ENCODE data around the gene CDH3. TPM values are rescaled to one million over a fixed set of nuclear protein-coding genes. Genes with fewer than 3 reads are reported as not detected.

The CDH3 gene
- total RNA-seq, 1 donor from 2014 or later = 3.6 TPM

DNA sequence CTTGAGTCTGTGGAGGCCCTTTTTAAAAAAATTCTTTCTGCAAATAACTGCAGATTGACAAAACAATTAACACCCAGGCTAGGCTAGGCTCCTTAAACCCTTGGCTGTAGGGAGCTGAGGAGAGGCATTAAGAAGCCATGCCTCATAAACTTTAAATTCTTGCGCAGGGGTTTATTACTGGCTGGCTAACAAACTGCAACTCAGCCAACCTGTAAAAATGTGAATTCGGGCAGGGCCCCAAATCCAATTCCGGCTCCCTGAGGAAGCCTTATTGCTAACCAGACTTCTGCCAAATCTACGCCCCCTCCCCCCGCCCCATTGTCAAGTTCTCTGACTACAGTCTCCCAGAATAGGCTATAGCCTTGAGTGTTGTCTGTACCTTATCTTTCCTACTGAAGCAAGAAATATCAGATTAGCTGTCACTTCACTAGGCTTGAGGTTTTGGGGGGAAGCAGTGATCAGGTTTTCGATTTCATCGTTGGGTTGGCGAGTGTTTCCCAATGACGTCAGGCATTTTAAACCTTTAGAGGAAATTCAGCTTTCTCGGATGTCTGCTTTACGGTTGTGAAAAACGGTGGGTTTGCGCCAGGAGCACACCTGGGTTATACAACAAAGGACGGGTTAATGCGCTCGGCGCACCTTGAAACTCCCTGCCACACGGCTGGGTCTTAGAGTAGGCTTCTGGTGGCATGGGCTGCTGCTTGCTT lies 2.0 kb downstream of the CDH3 start:
- Mint-ChIP-seq H3K4me1 (ENCODE audit: unreplicated experiment) (peaks cover 23% of the 10 kb centered on the region), H3K36me3 (ENCODE audit: unreplicated experiment) (no peaks in the 10 kb centered on the region), H3K9me3 (ENCODE audit: unreplicated experiment) (no peaks in the 10 kb centered on the region), H3K27ac (ENCODE audit: unreplicated experiment) (no peak overlapping the region), H3K27me3 (ENCODE audit: unreplicated experiment) (no peaks in the 10 kb centered on the region), H3K4me3 (ENCODE audit: unreplicated experiment) (no peak overlapping the region)
- DNase-seq (ENCODE audit: extremely low spot score, unreplicated experiment) = no peak
- TF ChIP-seq, protein P1, sequence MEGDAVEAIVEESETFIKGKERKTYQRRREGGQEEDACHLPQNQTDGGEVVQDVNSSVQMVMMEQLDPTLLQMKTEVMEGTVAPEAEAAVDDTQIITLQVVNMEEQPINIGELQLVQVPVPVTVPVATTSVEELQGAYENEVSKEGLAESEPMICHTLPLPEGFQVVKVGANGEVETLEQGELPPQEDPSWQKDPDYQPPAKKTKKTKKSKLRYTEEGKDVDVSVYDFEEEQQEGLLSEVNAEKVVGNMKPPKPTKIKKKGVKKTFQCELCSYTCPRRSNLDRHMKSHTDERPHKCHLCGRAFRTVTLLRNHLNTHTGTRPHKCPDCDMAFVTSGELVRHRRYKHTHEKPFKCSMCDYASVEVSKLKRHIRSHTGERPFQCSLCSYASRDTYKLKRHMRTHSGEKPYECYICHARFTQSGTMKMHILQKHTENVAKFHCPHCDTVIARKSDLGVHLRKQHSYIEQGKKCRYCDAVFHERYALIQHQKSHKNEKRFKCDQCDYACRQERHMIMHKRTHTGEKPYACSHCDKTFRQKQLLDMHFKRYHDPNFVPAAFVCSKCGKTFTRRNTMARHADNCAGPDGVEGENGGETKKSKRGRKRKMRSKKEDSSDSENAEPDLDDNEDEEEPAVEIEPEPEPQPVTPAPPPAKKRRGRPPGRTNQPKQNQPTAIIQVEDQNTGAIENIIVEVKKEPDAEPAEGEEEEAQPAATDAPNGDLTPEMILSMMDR (IDR thresholded peaks at IDR 0.05) = no peak

DNA sequence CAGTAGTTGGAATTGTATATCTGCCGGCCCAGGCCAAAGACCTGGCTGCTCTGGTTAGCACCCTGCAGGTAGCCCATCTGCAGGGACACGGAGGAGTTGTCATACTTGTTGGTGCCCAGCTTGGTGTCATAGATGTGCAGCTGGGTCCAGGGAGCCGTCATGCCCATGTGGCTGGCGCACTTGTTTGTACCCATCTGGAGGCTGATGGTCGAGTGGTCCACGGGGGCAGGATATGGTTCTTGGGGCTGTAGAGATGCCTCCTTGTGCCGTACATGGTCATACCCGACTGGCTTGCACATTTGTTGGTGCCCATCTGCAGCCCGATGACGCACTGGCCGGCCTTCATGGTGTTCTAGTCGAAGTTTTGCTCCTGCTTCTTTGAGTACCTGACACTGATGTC lies 6.0 kb downstream of the CDH3 start:
- Mint-ChIP-seq H3K4me3 (ENCODE audit: unreplicated experiment) (no peak overlapping the region), H3K36me3 (ENCODE audit: unreplicated experiment) (no peaks in the 10 kb centered on the region), H3K27ac (ENCODE audit: unreplicated experiment) (no peak overlapping the region), H3K27me3 (ENCODE audit: unreplicated experiment) (no peaks in the 10 kb centered on the region), H3K4me1 (ENCODE audit: unreplicated experiment) (peaks cover 1% of the 10 kb centered on the region), H3K9me3 (ENCODE audit: unreplicated experiment) (no peaks in the 10 kb centered on the region)
- TF ChIP-seq, protein P1 (IDR thresholded peaks at IDR 0.05) = no peak
- DNase-seq (ENCODE audit: extremely low spot score, unreplicated experiment) = no peak

DNA sequence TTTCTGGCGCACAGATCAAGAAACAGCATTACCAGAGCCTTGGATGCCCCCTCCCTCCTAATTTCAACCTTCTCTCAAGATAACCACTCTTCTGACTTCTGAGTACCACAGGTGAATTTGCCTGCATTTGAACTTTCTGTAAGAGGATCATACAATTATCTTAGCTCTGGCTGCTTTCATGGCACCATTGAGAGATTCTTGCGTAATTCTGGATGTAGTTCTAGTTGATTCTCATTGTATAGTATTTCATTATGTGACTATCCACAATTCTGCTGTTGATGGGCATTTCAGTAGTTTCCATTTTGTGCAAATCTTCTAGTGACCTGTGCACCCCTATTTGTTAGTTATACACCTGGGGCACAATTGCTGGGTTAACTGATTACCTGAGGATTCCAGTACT lies 7.5 kb downstream of the CDH3 start:
- H3K4me3 Mint-ChIP-seq (ENCODE audit: unreplicated experiment) = no peak overlapping the region
- H3K4me1 Mint-ChIP-seq (ENCODE audit: unreplicated experiment) = no peaks in the 10 kb centered on the region
- no peaks in the 10 kb centered on the region for H3K9me3 Mint-ChIP-seq (ENCODE audit: unreplicated experiment)
- DNase-seq (ENCODE audit: extremely low spot score, unreplicated experiment) = no peak
- H3K27ac Mint-ChIP-seq (ENCODE audit: unreplicated experiment) = no peak overlapping the region
- no peaks in the 10 kb centered on the region for H3K27me3 Mint-ChIP-seq (ENCODE audit: unreplicated experiment)
- no peaks in the 10 kb centered on the region for H3K36me3 Mint-ChIP-seq (ENCODE audit: unreplicated experiment)
- TF ChIP-seq, protein P1 (IDR thresholded peaks at IDR 0.05) = no peak

DNA sequence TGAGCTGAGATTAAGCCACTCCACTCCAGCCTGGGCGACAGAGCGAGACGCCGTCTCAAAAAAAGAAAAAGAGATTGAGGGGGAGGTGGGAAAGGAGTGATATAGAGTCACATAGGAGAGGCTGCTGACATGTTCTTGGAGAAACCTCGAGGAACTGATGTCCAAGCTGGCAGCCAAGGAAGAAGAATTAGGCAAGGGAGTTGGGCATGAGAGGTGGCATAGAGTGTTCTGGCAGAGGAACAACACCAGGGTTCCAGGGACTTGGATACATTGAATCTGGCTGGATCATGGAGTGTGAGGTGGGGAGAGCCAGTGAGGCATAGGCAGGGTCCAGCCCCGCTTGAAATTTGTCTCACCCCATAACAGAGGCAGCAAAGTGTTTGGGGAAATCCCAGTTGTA lies 10.7 kb downstream of the CDH3 start:
- TF ChIP-seq, protein P1 (IDR thresholded peaks at IDR 0.05) = no peak
- H3K4me1 Mint-ChIP-seq (ENCODE audit: unreplicated experiment) = peaks cover 28% of the 10 kb centered on the region
- H3K36me3 Mint-ChIP-seq (ENCODE audit: unreplicated experiment) = no peaks in the 10 kb centered on the region
- no peak overlapping the region for H3K27ac Mint-ChIP-seq (ENCODE audit: unreplicated experiment)
- H3K27me3 Mint-ChIP-seq (ENCODE audit: unreplicated experiment) = no peaks in the 10 kb centered on the region
- no peaks in the 10 kb centered on the region for H3K9me3 Mint-ChIP-seq (ENCODE audit: unreplicated experiment)
- DNase-seq (ENCODE audit: extremely low spot score, unreplicated experiment) = no peak
- no peak overlapping the region for H3K4me3 Mint-ChIP-seq (ENCODE audit: unreplicated experiment)

DNA sequence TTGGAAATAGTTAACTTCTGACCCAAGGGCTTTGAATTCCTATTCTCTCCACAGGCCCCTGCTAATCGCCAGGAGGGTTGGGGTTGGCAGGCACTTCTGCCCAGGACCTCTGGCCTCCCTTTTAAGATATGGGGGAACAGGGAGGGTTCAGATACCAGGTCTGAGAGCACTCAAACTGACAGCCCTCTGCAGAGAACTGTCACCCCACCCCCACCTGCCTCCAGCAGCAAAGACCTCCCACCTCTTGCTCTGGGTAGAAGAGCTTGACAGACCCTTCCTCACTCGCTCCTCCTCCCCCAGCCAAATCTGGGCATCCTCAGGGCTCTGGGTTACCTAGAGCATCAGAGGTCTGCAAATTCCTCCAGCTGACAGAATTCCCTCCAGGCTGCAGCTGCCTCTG lies 11.6 kb downstream of the CDH3 start:
- TF ChIP-seq, protein P1 (IDR thresholded peaks at IDR 0.05) = no peak
- Mint-ChIP-seq H3K4me3 (ENCODE audit: unreplicated experiment) (no peak overlapping the region), H3K27ac (ENCODE audit: unreplicated experiment) (no peak overlapping the region), H3K9me3 (ENCODE audit: unreplicated experiment) (no peaks in the 10 kb centered on the region), H3K27me3 (ENCODE audit: unreplicated experiment) (no peaks in the 10 kb centered on the region), H3K4me1 (ENCODE audit: unreplicated experiment) (peaks cover 33% of the 10 kb centered on the region), H3K36me3 (ENCODE audit: unreplicated experiment) (no peaks in the 10 kb centered on the region)
- DNase-seq (ENCODE audit: extremely low spot score, unreplicated experiment) = no peak
